Transverse colon (tissue), 4 donors: ENCODE results near the gene EVI5L. TPM values are rescaled to one million over a fixed set of nuclear protein-coding genes. Genes with fewer than 3 reads are reported as not detected.

Experiments used
- DNase-seq: peaks from one replicate; pipeline ENCODE4 v3.0.0-alpha.2; 2019
- H3K27ac ChIP-seq, 4 donors: fragments of 200-600 bp; sonication (generic); 2 replicates each; pipeline ENCODE4 v1.5.1; 2016 to 2018; ENCODE audit warnings: inconsistent platforms in 4 of 4
- H3K27me3 ChIP-seq: fragments of 200-600 bp; sonication (generic); 2 replicates; pipeline ENCODE4 v1.5.1; 2017; ENCODE audit warnings: inconsistent platforms
- H3K36me3 ChIP-seq, 4 donors: fragments of 200-600 bp; sonication (generic); 2 replicates each; pipeline ENCODE4 v1.5.1; 2017 to 2019; ENCODE audit warnings: inconsistent platforms in 4 of 4
- H3K4me1 ChIP-seq, 4 donors: fragments of 200-600 bp; sonication (generic); 2 replicates each; pipeline ENCODE4 v1.5.1; 2017 to 2020; ENCODE audit warnings: inconsistent platforms in 4 of 4
- H3K4me3 ChIP-seq, 4 donors: fragments of 200-600 bp; sonication (generic); 1 replicate in 1 of 4; 2 replicates in 3 of 4; pipeline versions ENCODE4 v1.5.1 to v1.6.1; 2017 to 2019; ENCODE audit warnings: inconsistent platforms in 4 of 4
- H3K9me3 ChIP-seq, 2 donors: fragments of 200-600 bp; sonication (generic); 2 replicates each; pipeline ENCODE4 v1.5.1; 2017 to 2019; ENCODE audit warnings: inconsistent platforms in 2 of 2
- CTCF ChIP-seq, 5 experiments: fragments of 200-600 bp in 3 of 5; fragments of 450-650 bp in 2 of 5; sonication (generic) in 3 of 5; IDR thresholded peaks; 1 replicate in 2 of 5; 2 replicates in 3 of 5; pipeline ENCODE4 v1.5.1; 2016 to 2017; ENCODE audit warnings: antibody characterized with exemption in 5 of 5, inconsistent platforms in 3 of 5, mild to moderate bottlenecking in 2 of 5, moderate library complexity in 1 of 5
- EP300 ChIP-seq: sonication (generic); formaldehyde crosslinking; IDR thresholded peaks from one replicate; pipeline ENCODE4 v1.6.1; 2017; ENCODE audit warnings: antibody characterized with exemption, low read depth
- POLR2A ChIP-seq: fragments of 450-650 bp; IDR thresholded peaks from one replicate; pipeline ENCODE4 v1.6.1; 2016; ENCODE audit warnings: antibody characterized with exemption, mild to moderate bottlenecking, moderate library complexity
- POLR2AphosphoS5 ChIP-seq, 3 donors: sonication (generic); formaldehyde crosslinking; IDR thresholded peaks; one replicate each; pipeline ENCODE4 v1.6.1; 2016; ENCODE audit warnings: antibody characterized with exemption in 3 of 3
- WGBS, 2 donors: methylation state at CpG; one replicate each; pipeline ENCODE4 v1.1.5; 2018; ENCODE audit warnings: low coverage in 1 of 2; 5-methylcytosine and 5-hydroxymethylcytosine counted together
- in situ Hi-C, 4 donors: fragments of 200-750 bp; cut with MboI; loops; one replicate each; pipeline versions ENCODE4 v1.15.0 to v1.15.1; 2017; ENCODE audit warnings: low sequenced_read_pairs in 3 of 4, low pct_ligation_motif_present in 1 of 4, low pct_unique_long_range_greater_than_20kb in 1 of 4
- intact Hi-C: fragments of 100-400 bp; cut with DNase I; formaldehyde crosslinking; loops from one replicate; pipeline ENCODE4 v1.15.1; 2023; ENCODE audit warnings: low total_unique reads
- total RNA-seq, 4 donors: library from RNA; depleted of rRNA; stranded (reverse); fragments of >200 nt; gene quantifications; one replicate each; pipeline ENCODE4 v1.1.0, GENCODE V29; 2016

Gene EVI5L
- total RNA-seq, 4 donors from 2014 or later, result 8.5 to 65.8 (median 15.0) TPM

- 17 to 47% methylated on average over 1 to 5 of the region's 7 CpGs for WGBS, 2 donors
- in situ Hi-C loops, result no loop called here
These were observed 805 bp downstream of the EVI5L start for GRCh38 chr19:7830823-7831222.

GRCh38 chr19:7831452-7831851, 1.4 kb downstream of the EVI5L start:
- peak; percentile 25 for DNase-seq

More at GRCh38 chr19:7830823-7831222, 805 bp downstream of the EVI5L start:
- H3K4me3 ChIP-seq, result peak overlapping the region in 3 of 4 donors; percentile 86 to 93 (median 90)
- TF ChIP-seq CTCF (IDR thresholded peaks at IDR 0.05) (no peak), EP300 (no peak), POLR2A (no peak), POLR2AphosphoS5 (IDR thresholded peaks at IDR 0.05) (no peak)
- intact Hi-C loops, result no loop called here
- H3K4me1 ChIP-seq, result peaks cover 7 to 45% (median 26%) of the 10 kb centered on the region in 4 donors
- H3K9me3 ChIP-seq, result no peaks in the 10 kb centered on the region
- no peak for DNase-seq
- no peak overlapping the region for H3K27ac ChIP-seq
- H3K36me3 ChIP-seq, result no peaks in the 10 kb centered on the region
- peaks cover 3% of the 10 kb centered on the region for H3K27me3 ChIP-seq

GRCh38 chr19:7832009-7832408, 2.0 kb downstream of the EVI5L start:
- Histone ChIP-seq H3K4me3 (no peak overlapping the region), H3K9me3 (no peaks in the 10 kb centered on the region), H3K4me1 (peaks cover 7 to 45% (median 26%) of the 10 kb centered on the region in 4 donors), H3K27me3 (peaks cover 3% of the 10 kb centered on the region), H3K36me3 (no peaks in the 10 kb centered on the region), H3K27ac (peak overlapping the region in 1 of 4 donors; percentile 4)
- intact Hi-C loops, result no loop called here
- 93% methylated on average over 17 of the region's 17 CpGs; no CpG with 5 or more reads in 1 of the 2 donors for WGBS, 2 donors
- DNase-seq, result no peak
- in situ Hi-C loops, result no loop called here
- TF ChIP-seq POLR2AphosphoS5 (IDR thresholded peaks at IDR 0.05) (no peak), CTCF (IDR thresholded peaks at IDR 0.05) (no peak), POLR2A (no peak), EP300 (no peak)

More at GRCh38 chr19:7831452-7831851, 1.4 kb downstream of the EVI5L start:
- Histone ChIP-seq H3K36me3 (no peaks in the 10 kb centered on the region), H3K4me1 (peaks cover 7 to 45% (median 26%) of the 10 kb centered on the region in 4 donors), H3K27ac (peak overlapping the region in 1 of 4 donors; percentile 1), H3K4me3 (no peak overlapping the region), H3K9me3 (no peaks in the 10 kb centered on the region), H3K27me3 (peaks cover 3% of the 10 kb centered on the region)
- no peak for TF ChIP-seq POLR2A
- peak in 3 of 5 experiments; percentile 17 to 34 (median 22) for TF ChIP-seq CTCF (IDR thresholded peaks at IDR 0.05)
- 62% methylated on average over 9 of the region's 10 CpGs; no CpG with 5 or more reads in 1 of the 2 donors for WGBS, 2 donors
- in situ Hi-C loops, result no loop called here
- intact Hi-C loops, result no loop called here

- no peak for DNase-seq
- Histone ChIP-seq H3K4me1 (peaks cover 7 to 45% (median 26%) of the 10 kb centered on the region in 4 donors), H3K27ac (peak overlapping the region; percentile 42 to 77 (median 52)), H3K27me3 (peaks cover 2% of the 10 kb centered on the region), H3K4me3 (no peak overlapping the region), H3K36me3 (no peaks in the 10 kb centered on the region), H3K9me3 (no peaks in the 10 kb centered on the region)
- in situ Hi-C loops, result no loop called here
- 60% methylated on average over 12 of the region's 12 CpGs; no CpG with 5 or more reads in 1 of the 2 donors for WGBS, 2 donors
- no peak for TF ChIP-seq POLR2AphosphoS5 (IDR thresholded peaks at IDR 0.05)
- no peak for TF ChIP-seq CTCF (IDR thresholded peaks at IDR 0.05)
- TF ChIP-seq EP300, result no peak
- no peak for TF ChIP-seq POLR2A
- intact Hi-C loops, result no loop called here
These were observed 2.8 kb downstream of the EVI5L start for GRCh38 chr19:7832781-7833180.
